Endothelial cell of umbilical vein (primary cell): ENCODE measurements around the gene FBXW7. TPM values are rescaled to one million over a fixed set of nuclear protein-coding genes. Genes with fewer than 3 reads are reported as not detected.

ENCODE experiments used
- BruUV-seq: library from RNA; stranded (reverse); fragments of 400-500 nt; replicated peaks from 2 replicates; lab custom pipeline; 2021; lab: Mats Ljungman, UMichigan
- CTCF ChIA-PET: fragments of 300-600, 350-600 bp; sonication (Branson Sonifier 250); formaldehyde crosslinking; loops from one replicate; lab custom pipeline; 2021; ENCODE audit warnings: antibody characterized with exemption, inconsistent platforms; lab: Charles Lee
- POLR2A ChIA-PET: fragments of 300-600, 350-600 bp; sonication (Branson Sonifier 250); formaldehyde crosslinking; loops from one replicate; lab custom pipeline; 2021; ENCODE audit warnings: antibody characterized with exemption, inconsistent platforms; lab: Charles Lee
- DNase-seq: peaks from one replicate; pipeline ENCODE4 v3.0.0-alpha.2; 2011; ENCODE audit warnings: low read depth, low spot score
- FAIRE-seq: peaks from 2 replicates; lab custom pipeline; 2011; peaks lifted over from hg19 to GRCh38; lab: Jason Lieb, UNC
- H2AFZ ChIP-seq: 2 replicates; pipeline ENCODE4 v1.6.0; 2012; ENCODE audit warnings: low read depth, low read length, control low read depth, inconsistent platforms
- H3K27ac ChIP-seq: 2 replicates; pipeline ENCODE4 v1.5.1; 2011; ENCODE audit warnings: low read depth, mild to moderate bottlenecking, control low read depth, low read length, moderate library complexity; ENCODE audit not compliant: insufficient read depth
- H3K27me3 ChIP-seq, 2 experiments: 2 replicates each; pipeline versions ENCODE4 v1.6.0 to v1.6.1; 2011; ENCODE audit warnings: low read length in 2 of 2, mixed read lengths in 1 of 2; ENCODE audit not compliant: control insufficient read depth in 2 of 2, insufficient read depth in 2 of 2
- H3K36me3 ChIP-seq, 2 experiments: 2 replicates in 1 of 2; 3 replicates in 1 of 2; pipeline ENCODE4 v1.5.1; 2011; ENCODE audit warnings: low read length in 2 of 2, mild to moderate bottlenecking in 1 of 2, moderate library complexity in 1 of 2; ENCODE audit not compliant: control insufficient read depth in 2 of 2, insufficient read depth in 2 of 2; ENCODE audit errors: extremely low read depth in 1 of 2
- H3K4me1 ChIP-seq: 3 replicates; pipeline ENCODE4 v1.5.1; 2011; ENCODE audit warnings: mild to moderate bottlenecking, low read length; ENCODE audit not compliant: control insufficient read depth, insufficient read depth; ENCODE audit errors: extremely low read depth
- H3K4me2 ChIP-seq: 2 replicates; pipeline ENCODE4 v1.6.1; 2011; ENCODE audit warnings: low read length, control low read depth, mixed read lengths; ENCODE audit not compliant: insufficient read depth
- H3K4me3 ChIP-seq, 3 experiments: fragments of 200-600 bp in 1 of 3; sonication (generic), shearing (Covaris generic) in 1 of 3; replicated peaks in 1 of 3; 2 replicates each; pipeline ENCODE4 v1.5.1; 2011 to 2016; ENCODE audit warnings: control low read depth in 3 of 3, low read length in 3 of 3, mild to moderate bottlenecking in 2 of 3, inconsistent platforms in 1 of 3, low read depth in 1 of 3, moderate library complexity in 1 of 3; ENCODE audit not compliant: insufficient read depth in 1 of 3
- H3K79me2 ChIP-seq: 2 replicates; pipeline ENCODE4 v1.6.0; 2012; ENCODE audit warnings: low read length, inconsistent platforms; ENCODE audit not compliant: control insufficient read depth, insufficient read depth
- H3K9ac ChIP-seq: replicated peaks from 2 replicates; pipeline ENCODE3; 2011; ENCODE audit warnings: low read length, control low read depth; ENCODE audit not compliant: insufficient read depth; ENCODE audit errors: extremely low read depth
- H3K9me1 ChIP-seq: replicated peaks from 3 replicates; pipeline ENCODE4 v1.6.0; 2011; ENCODE audit warnings: mild to moderate bottlenecking, low read length; ENCODE audit not compliant: control insufficient read depth, insufficient read depth; ENCODE audit errors: extremely low read depth
- H3K9me3 ChIP-seq: replicated peaks from 2 replicates; pipeline ENCODE4 v1.5.1; 2012; ENCODE audit warnings: low read length, inconsistent platforms; ENCODE audit not compliant: control insufficient read depth, insufficient read depth
- H4K20me1 ChIP-seq: replicated peaks from 2 replicates; pipeline ENCODE3; 2011; ENCODE audit warnings: mild to moderate bottlenecking, low read length; ENCODE audit not compliant: control insufficient read depth, insufficient read depth; ENCODE audit errors: extremely low read depth
- EZH2 ChIP-seq: IDR thresholded peaks from 2 replicates; pipeline ENCODE4 v1.6.1; 2012; ENCODE audit warnings: borderline replicate concordance, low read depth, mild to moderate bottlenecking, moderate library complexity, low read length, inconsistent platforms; ENCODE audit not compliant: severe bottlenecking
- JUN ChIP-seq: IDR thresholded peaks from 2 replicates; pipeline ENCODE4 v1.6.1; 2011; ENCODE audit warnings: borderline replicate concordance, low read depth; ENCODE audit not compliant: insufficient read length, insufficient read depth
- MYC ChIP-seq: IDR thresholded peaks from one replicate; pipeline ENCODE4 v1.6.1; 2011; ENCODE audit warnings: mild to moderate bottlenecking, low read depth, low read length
- POLR2A ChIP-seq: IDR thresholded peaks from 2 replicates; pipeline ENCODE4 v1.6.1; 2012; ENCODE audit warnings: low read depth, mild to moderate bottlenecking, control low read depth, low read length
- POLR2AphosphoS5 ChIP-seq: IDR thresholded peaks from 2 replicates; pipeline ENCODE4 v1.6.1; 2012; ENCODE audit warnings: low read depth, mild to moderate bottlenecking, control low read depth, low read length, moderate library complexity; ENCODE audit not compliant: insufficient read depth
- dilution Hi-C: fragments of 300-500 bp; cut with MboI; formaldehyde crosslinking; loops from one replicate; pipeline ENCODE4 v1.15.0; 2019; ENCODE audit warnings: low sequenced_read_pairs; ENCODE audit not compliant: extremely low pct_ligation_motif_present
- intact Hi-C: fragments of 100-400 bp; cut with micrococcal nuclease; formaldehyde crosslinking; loops from one replicate; pipeline ENCODE4 v1.10.0; 2022
- polyA plus RNA-seq, 4 experiments: library from polyadenylated mRNA; depleted of rRNA in 3 of 4; stranded (reverse) in 3 of 4; unstranded in 1 of 4; fragments of >200 nt; gene quantifications; 2 replicates each; pipeline versions ENCODE4 v1.2.1 to v1.2.3, GENCODE V29; 2011 to 2012; ENCODE audit warnings: missing spikeins in 1 of 4
- total RNA-seq: library from RNA; stranded (reverse); gene quantifications from 2 replicates; pipeline ENCODE4 v1.2.3, GENCODE V29; 2021
- TF ChIP-seq, protein P1 (sequence below), 2 donors: IDR thresholded peaks; 1 replicate in 1 of 2; 2 replicates in 1 of 2; pipeline ENCODE4 v1.5.1; 2011; ENCODE audit warnings: low read length in 2 of 2, mild to moderate bottlenecking in 2 of 2, moderate library complexity in 2 of 2, control low read depth in 1 of 2, inconsistent platforms in 1 of 2, low read depth in 1 of 2; ENCODE audit not compliant: insufficient read depth in 1 of 2; ENCODE audit errors: extremely low read depth in 1 of 2
- TF ChIP-seq, protein P2 (sequence below): IDR thresholded peaks from 2 replicates; pipeline ENCODE4 v1.6.1; 2011; ENCODE audit not compliant: insufficient read depth, insufficient read length

The FBXW7 gene
- total and polyA plus RNA-seq, 2 donors (not counting 3 experiments of a cell fraction or from before 2014, with no cell fraction given) = 7.0 to 28.1 TPM

DNA sequence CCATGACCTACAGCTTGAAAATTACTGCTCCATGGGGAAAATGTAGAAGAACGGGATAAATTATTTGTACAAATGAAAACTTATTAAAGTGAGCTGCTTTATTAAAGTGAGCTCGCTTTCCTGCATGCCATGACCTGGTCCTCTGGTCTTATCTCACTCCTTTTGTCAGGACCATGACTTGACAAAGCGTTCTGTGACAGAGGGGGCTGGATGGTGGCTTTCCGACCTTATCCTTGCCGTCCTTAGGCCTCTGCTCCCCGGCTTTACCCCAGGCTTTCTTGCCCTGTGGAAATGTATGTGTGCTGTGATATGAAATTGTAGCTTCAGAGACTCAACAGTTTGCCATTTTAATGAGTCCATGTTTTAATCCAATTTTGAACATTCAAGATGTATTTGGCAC lies 44.0 kb upstream of the FBXW7 start:
- TF ChIP-seq MYC (no peak), EZH2 (no peak), POLR2AphosphoS5 (no peak), POLR2A (no peak), JUN (no peak)
- TF ChIP-seq, protein P1, sequence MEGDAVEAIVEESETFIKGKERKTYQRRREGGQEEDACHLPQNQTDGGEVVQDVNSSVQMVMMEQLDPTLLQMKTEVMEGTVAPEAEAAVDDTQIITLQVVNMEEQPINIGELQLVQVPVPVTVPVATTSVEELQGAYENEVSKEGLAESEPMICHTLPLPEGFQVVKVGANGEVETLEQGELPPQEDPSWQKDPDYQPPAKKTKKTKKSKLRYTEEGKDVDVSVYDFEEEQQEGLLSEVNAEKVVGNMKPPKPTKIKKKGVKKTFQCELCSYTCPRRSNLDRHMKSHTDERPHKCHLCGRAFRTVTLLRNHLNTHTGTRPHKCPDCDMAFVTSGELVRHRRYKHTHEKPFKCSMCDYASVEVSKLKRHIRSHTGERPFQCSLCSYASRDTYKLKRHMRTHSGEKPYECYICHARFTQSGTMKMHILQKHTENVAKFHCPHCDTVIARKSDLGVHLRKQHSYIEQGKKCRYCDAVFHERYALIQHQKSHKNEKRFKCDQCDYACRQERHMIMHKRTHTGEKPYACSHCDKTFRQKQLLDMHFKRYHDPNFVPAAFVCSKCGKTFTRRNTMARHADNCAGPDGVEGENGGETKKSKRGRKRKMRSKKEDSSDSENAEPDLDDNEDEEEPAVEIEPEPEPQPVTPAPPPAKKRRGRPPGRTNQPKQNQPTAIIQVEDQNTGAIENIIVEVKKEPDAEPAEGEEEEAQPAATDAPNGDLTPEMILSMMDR (IDR thresholded peaks at IDR 0.05; ENCODE audit: extremely low read depth in 1 of 2, insufficient read depth in 1 of 2, low read depth in 1 of 2, low read length in 2 of 2) = no peak
- TF ChIP-seq, protein P2, sequence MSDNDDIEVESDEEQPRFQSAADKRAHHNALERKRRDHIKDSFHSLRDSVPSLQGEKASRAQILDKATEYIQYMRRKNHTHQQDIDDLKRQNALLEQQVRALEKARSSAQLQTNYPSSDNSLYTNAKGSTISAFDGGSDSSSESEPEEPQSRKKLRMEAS = no peak
- Histone ChIP-seq H3K9me1 (no peaks in the 10 kb centered on the region), H3K4me1 (no peaks in the 10 kb centered on the region), H3K79me2 (no peaks in the 10 kb centered on the region), H3K4me2 (no peak overlapping the region), H3K27ac (no peak overlapping the region), H3K9ac (no peak overlapping the region), H3K27me3 (peaks cover 0 to 4% of the 10 kb centered on the region in 2 experiments), H2AFZ (no peak overlapping the region), H3K36me3 (no peaks in the 10 kb centered on the region), H3K4me3 (no peak overlapping the region), H3K9me3 (no peaks in the 10 kb centered on the region), H4K20me1 (no peaks in the 10 kb centered on the region)
- DNase-seq (no peak), FAIRE-seq (no peak)
- CTCF ChIA-PET = interaction anchor here (0.8 to 1.5 kb wide), 3 partner anchors 11 to 79 kb away, joined by 3 to 7 read pairs (median 5); no protein-coding TSS in a partner anchor
- dilution Hi-C loops (no loop called here), intact Hi-C loops (no loop called here)
- no TSS peak for BruUV-seq
- POLR2A ChIA-PET = no interaction called here
